MM.1S (cell line): ENCODE results near the gene PKHD1.

ENCODE experiments used
- DNase-seq: peaks from one replicate; pipeline ENCODE4 v3.0.0-alpha.2; 2015
- H2AFZ ChIP-seq: fragments of 300-600 bp; sonication (generic); 2 replicates; pipeline ENCODE4 v1.6.0; 2016; ENCODE audit warnings: antibody characterized with exemption, low read length
- H3F3A ChIP-seq: fragments of 300-600 bp; sonication (generic); 2 replicates; pipeline ENCODE4 v1.6.1; 2016; ENCODE audit warnings: mild to moderate bottlenecking, antibody characterized with exemption, low read length, moderate library complexity, mixed read lengths; ENCODE audit not compliant: insufficient read depth
- H3K27ac ChIP-seq: fragments of 300-600 bp; sonication (generic); 2 replicates; pipeline ENCODE4 v1.5.1; 2016; ENCODE audit warnings: mild to moderate bottlenecking, low read length
- H3K27me3 ChIP-seq: fragments of 300-600 bp; sonication (generic); replicated peaks from 2 replicates; pipeline ENCODE4 v1.6.0; 2016; ENCODE audit warnings: low read length; ENCODE audit not compliant: insufficient read depth
- H3K36me3 ChIP-seq: fragments of 300-600 bp; sonication (generic); replicated peaks from 2 replicates; pipeline ENCODE4 v1.6.1; 2016; ENCODE audit warnings: mild to moderate bottlenecking, low read length, mixed read lengths; ENCODE audit not compliant: insufficient read depth
- H3K4me1 ChIP-seq: fragments of 300-600 bp; sonication (generic); 2 replicates; pipeline ENCODE4 v1.6.1; 2016; ENCODE audit warnings: low read length, mixed read lengths
- H3K4me2 ChIP-seq: fragments of 300-600 bp; sonication (generic); 2 replicates; pipeline ENCODE4 v1.6.0; 2016; ENCODE audit warnings: low read depth, low read length
- H3K4me3 ChIP-seq: fragments of 300-600 bp; sonication (generic); 2 replicates; pipeline ENCODE4 v1.5.1; 2016; ENCODE audit warnings: low read length, mixed read lengths
- H3K79me2 ChIP-seq: fragments of 300-600 bp; sonication (generic); 2 replicates; pipeline ENCODE4 v1.6.1; 2016; ENCODE audit warnings: mixed run types, low read length, mixed read lengths
- H3K9ac ChIP-seq: fragments of 300-600 bp; sonication (generic); 2 replicates; pipeline ENCODE4 v1.6.1; 2016; ENCODE audit warnings: low read length, mixed read lengths
- H3K9me2 ChIP-seq: fragments of 300-600 bp; sonication (generic); replicated peaks from 2 replicates; pipeline ENCODE4 v1.6.1; 2016; ENCODE audit warnings: mild to moderate bottlenecking, low read length, mixed read lengths; ENCODE audit not compliant: insufficient read depth
- H3K9me3 ChIP-seq: fragments of 300-600 bp; sonication (generic); replicated peaks from 2 replicates; pipeline ENCODE4 v1.6.1; 2016; ENCODE audit warnings: mild to moderate bottlenecking, low read length, mixed read lengths; ENCODE audit not compliant: insufficient read depth
- H4K20me1 ChIP-seq: fragments of 300-600 bp; sonication (generic); 2 replicates; pipeline ENCODE4 v1.6.1; 2016; ENCODE audit warnings: mild to moderate bottlenecking, low read length, moderate library complexity, mixed read lengths; ENCODE audit not compliant: insufficient read depth
- EZH2 ChIP-seq: fragments of 300-600 bp; sonication (generic); optimal IDR thresholded peaks from 2 replicates; pipeline ENCODE3; 2017; ENCODE audit warnings: low read depth, mild to moderate bottlenecking, antibody characterized with exemption, low read length, mixed read lengths
- EZH2phosphoT487 ChIP-seq: fragments of 300-600 bp; sonication (generic); IDR thresholded peaks from 2 replicates; pipeline ENCODE4 v1.6.1; 2018; ENCODE audit warnings: antibody characterized with exemption, low read length
- TF ChIP-seq, protein P1 (sequence below): fragments of 300-600 bp; sonication (generic); IDR thresholded peaks from 2 replicates; pipeline ENCODE4 v1.5.1; 2016; ENCODE audit warnings: antibody characterized with exemption, low read length, mixed read lengths

The PKHD1 gene

DNA sequence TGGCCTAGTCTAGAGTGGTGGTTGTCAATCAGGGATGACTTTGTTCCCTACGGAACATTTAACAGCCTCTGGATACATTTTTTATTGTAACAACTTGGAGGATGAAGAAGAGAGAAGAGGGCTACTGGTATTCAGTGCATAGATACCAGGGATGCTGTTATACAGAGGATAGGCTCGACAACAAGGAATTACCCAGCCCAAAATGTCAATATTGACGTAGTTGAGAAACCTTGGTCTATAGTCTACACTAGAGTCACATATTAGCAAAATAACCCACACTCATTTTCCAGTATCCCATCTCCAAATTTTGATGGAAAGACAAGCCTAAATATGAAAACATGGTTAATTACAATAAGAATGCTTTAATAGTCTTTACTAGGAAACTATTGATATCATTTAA lies 195.1 kb downstream of the PKHD1 start:
- no peak for DNase-seq
- H3F3A ChIP-seq: no peaks in the 10 kb centered on the region
- no peak overlapping the region for H3K4me3 ChIP-seq
- H3K27me3 ChIP-seq: no peaks in the 10 kb centered on the region
- TF ChIP-seq EZH2: no peak
- TF ChIP-seq EZH2phosphoT487: no peak
- TF ChIP-seq, protein P1, sequence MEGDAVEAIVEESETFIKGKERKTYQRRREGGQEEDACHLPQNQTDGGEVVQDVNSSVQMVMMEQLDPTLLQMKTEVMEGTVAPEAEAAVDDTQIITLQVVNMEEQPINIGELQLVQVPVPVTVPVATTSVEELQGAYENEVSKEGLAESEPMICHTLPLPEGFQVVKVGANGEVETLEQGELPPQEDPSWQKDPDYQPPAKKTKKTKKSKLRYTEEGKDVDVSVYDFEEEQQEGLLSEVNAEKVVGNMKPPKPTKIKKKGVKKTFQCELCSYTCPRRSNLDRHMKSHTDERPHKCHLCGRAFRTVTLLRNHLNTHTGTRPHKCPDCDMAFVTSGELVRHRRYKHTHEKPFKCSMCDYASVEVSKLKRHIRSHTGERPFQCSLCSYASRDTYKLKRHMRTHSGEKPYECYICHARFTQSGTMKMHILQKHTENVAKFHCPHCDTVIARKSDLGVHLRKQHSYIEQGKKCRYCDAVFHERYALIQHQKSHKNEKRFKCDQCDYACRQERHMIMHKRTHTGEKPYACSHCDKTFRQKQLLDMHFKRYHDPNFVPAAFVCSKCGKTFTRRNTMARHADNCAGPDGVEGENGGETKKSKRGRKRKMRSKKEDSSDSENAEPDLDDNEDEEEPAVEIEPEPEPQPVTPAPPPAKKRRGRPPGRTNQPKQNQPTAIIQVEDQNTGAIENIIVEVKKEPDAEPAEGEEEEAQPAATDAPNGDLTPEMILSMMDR: no peak
- H4K20me1 ChIP-seq: no peaks in the 10 kb centered on the region
- no peak overlapping the region for H2AFZ ChIP-seq
- no peak overlapping the region for H3K9ac ChIP-seq
- H3K9me2 ChIP-seq: 0 out of 2 replicates have a peak, but pooled peaks cover 2% of the 10 kb centered on the region
- H3K4me1 ChIP-seq: no peaks in the 10 kb centered on the region
- H3K9me3 ChIP-seq: no peaks in the 10 kb centered on the region
- no peaks in the 10 kb centered on the region for H3K79me2 ChIP-seq
- H3K27ac ChIP-seq: no peak overlapping the region
- H3K4me2 ChIP-seq: no peak overlapping the region
- H3K36me3 ChIP-seq: no peaks in the 10 kb centered on the region

DNA sequence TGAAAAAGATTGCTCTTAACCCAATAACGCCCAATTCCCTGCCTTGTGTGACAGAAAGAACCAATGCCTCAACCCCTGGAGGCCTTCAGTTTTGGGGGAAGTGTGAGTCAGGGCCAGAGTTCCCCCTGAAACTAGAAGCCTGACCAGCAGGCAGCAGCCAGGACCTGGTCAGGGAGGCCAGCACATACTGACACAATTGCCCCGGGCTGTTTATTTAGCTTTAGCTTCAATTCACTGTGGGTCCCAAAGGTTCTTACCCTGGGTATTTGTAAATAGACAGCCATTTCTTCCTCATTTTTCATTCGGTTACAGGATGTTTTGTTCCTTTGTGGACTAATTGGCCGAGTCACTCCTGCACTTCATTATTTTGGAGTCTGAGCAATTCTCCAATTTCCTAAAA lies 195.6 kb downstream of the PKHD1 start:
- no peaks in the 10 kb centered on the region for H3K79me2 ChIP-seq
- H3K27ac ChIP-seq: no peak overlapping the region
- no peaks in the 10 kb centered on the region for H3K4me1 ChIP-seq
- no peaks in the 10 kb centered on the region for H3K27me3 ChIP-seq
- TF ChIP-seq EZH2phosphoT487: no peak
- no peak for TF ChIP-seq EZH2
- TF ChIP-seq, protein P1: no peak
- no peaks in the 10 kb centered on the region for H4K20me1 ChIP-seq
- no peaks in the 10 kb centered on the region for H3F3A ChIP-seq
- H3K36me3 ChIP-seq: no peaks in the 10 kb centered on the region
- H3K9ac ChIP-seq: no peak overlapping the region
- H3K9me3 ChIP-seq: no peaks in the 10 kb centered on the region
- no peak overlapping the region for H2AFZ ChIP-seq
- H3K9me2 ChIP-seq: 0 out of 2 replicates have a peak, but pooled peaks cover 2% of the 10 kb centered on the region
- no peak overlapping the region for H3K4me2 ChIP-seq
- no peak overlapping the region for H3K4me3 ChIP-seq
- no peak for DNase-seq

DNA sequence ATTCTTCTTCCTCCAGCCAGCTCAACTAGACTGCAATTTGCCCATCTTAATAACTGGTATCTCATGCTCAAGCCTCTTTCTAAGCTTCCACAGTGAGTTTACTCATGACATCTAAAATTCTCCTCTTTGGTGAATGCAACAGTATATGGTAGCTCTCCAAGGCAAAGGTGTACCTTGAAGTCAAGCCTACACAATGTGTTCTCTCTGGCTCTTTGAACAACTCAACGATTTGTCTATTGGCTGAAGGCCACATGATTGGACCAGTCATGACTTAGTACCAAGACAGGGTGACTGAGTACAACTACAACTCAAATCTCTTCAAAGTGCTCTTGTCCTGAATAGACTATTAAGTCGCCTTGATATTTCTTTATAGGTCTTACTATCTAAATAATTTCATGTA lies 199.6 kb downstream of the PKHD1 start:
- no peak overlapping the region for H3K9ac ChIP-seq
- no peaks in the 10 kb centered on the region for H3K9me2 ChIP-seq
- H3K9me3 ChIP-seq: no peaks in the 10 kb centered on the region
- no peak for DNase-seq
- H3K79me2 ChIP-seq: no peaks in the 10 kb centered on the region
- no peak overlapping the region for H2AFZ ChIP-seq
- no peak overlapping the region for H3K4me3 ChIP-seq
- no peak overlapping the region for H3K4me2 ChIP-seq
- no peaks in the 10 kb centered on the region for H3K4me1 ChIP-seq
- TF ChIP-seq EZH2phosphoT487 (no peak), EZH2 (no peak)
- TF ChIP-seq, protein P1: no peak
- no peaks in the 10 kb centered on the region for H3K27me3 ChIP-seq
- H3F3A ChIP-seq: no peaks in the 10 kb centered on the region
- no peaks in the 10 kb centered on the region for H3K36me3 ChIP-seq
- H4K20me1 ChIP-seq: no peaks in the 10 kb centered on the region
- no peak overlapping the region for H3K27ac ChIP-seq
